Liver (tissue), 9 donors: ENCODE measurements around the gene FBRS. TPM values are rescaled to one million over a fixed set of nuclear protein-coding genes. Genes with fewer than 3 reads are reported as not detected.
"Not testable (repeated sequence)": the region's sequence is repeated elsewhere in the genome, so short reads cannot be mapped to it uniquely, and the experiment has no call there.

ENCODE experiments used
- DNase-seq: peaks from one replicate; pipeline ENCODE4 v3.0.0-alpha.2; 2017; ENCODE audit warnings: low spot score
- H3K27ac ChIP-seq, 2 donors: one replicate each; pipeline ENCODE4 v1.7.0; 2013; ENCODE audit warnings: inconsistent platforms in 2 of 2, low read length in 2 of 2, control low read depth in 1 of 2, low read depth in 1 of 2, mild to moderate bottlenecking in 1 of 2
- H3K27me3 ChIP-seq, 4 donors: one replicate each; pipeline versions ENCODE4 v1.6.1 to v1.7.0; 2013; ENCODE audit warnings: low read length in 3 of 4, inconsistent platforms in 1 of 4, mild to moderate bottlenecking in 1 of 4, moderate library complexity in 1 of 4; ENCODE audit not compliant: control insufficient read depth in 4 of 4, insufficient read depth in 4 of 4
- H3K36me3 ChIP-seq, 4 donors: one replicate each; pipeline versions ENCODE4 v1.6.1 to v1.7.0; 2013; ENCODE audit warnings: low read length in 3 of 4, mild to moderate bottlenecking in 3 of 4, low read depth in 1 of 4, moderate library complexity in 1 of 4; ENCODE audit not compliant: control insufficient read depth in 4 of 4, insufficient read depth in 3 of 4
- H3K4me1 ChIP-seq, 4 donors: one replicate each; pipeline versions ENCODE4 v1.6.1 to v1.7.0; 2013; ENCODE audit warnings: low read length in 3 of 4, mild to moderate bottlenecking in 3 of 4, moderate library complexity in 1 of 4; ENCODE audit not compliant: control insufficient read depth in 4 of 4, insufficient read depth in 4 of 4
- H3K4me3 ChIP-seq, 3 donors: one replicate each; pipeline versions ENCODE4 v1.6.1 to v1.7.0; 2013; ENCODE audit warnings: low read length in 3 of 3, control low read depth in 1 of 3, low read depth in 1 of 3, mild to moderate bottlenecking in 1 of 3
- H3K9ac ChIP-seq, 2 donors: one replicate each; pipeline ENCODE4 v1.7.0; 2013; ENCODE audit warnings: low read length in 2 of 2, mild to moderate bottlenecking in 2 of 2, moderate library complexity in 2 of 2, control low read depth in 1 of 2, low read depth in 1 of 2
- H3K9me3 ChIP-seq, 4 donors: one replicate each; pipeline versions ENCODE4 v1.6.1 to v1.7.0; 2013; ENCODE audit warnings: low read length in 3 of 4; ENCODE audit not compliant: control insufficient read depth in 4 of 4
- ATF3 ChIP-seq: IDR thresholded peaks from 2 replicates; pipeline ENCODE4 v1.6.1; 2016; ENCODE audit warnings: antibody characterized with exemption
- FOXA1 ChIP-seq: IDR thresholded peaks from 2 replicates; pipeline ENCODE4 v1.6.1; 2016; ENCODE audit warnings: antibody characterized with exemption
- FOXA2 ChIP-seq: IDR thresholded peaks from 2 replicates; pipeline ENCODE4 v1.6.1; 2016; ENCODE audit warnings: antibody characterized with exemption
- GABPA ChIP-seq, 2 donors: IDR thresholded peaks in 1 of 2; conservative IDR thresholded peaks in 1 of 2; 2 replicates each; pipeline ENCODE4 v1.6.1; 2016; ENCODE audit warnings: antibody characterized with exemption in 2 of 2, mild to moderate bottlenecking in 1 of 2, moderate library complexity in 1 of 2
- HNF4A ChIP-seq, 2 donors: conservative IDR thresholded peaks; 2 replicates each; pipeline ENCODE4 v1.6.1; 2016; ENCODE audit warnings: antibody characterized with exemption in 2 of 2, mild to moderate bottlenecking in 2 of 2
- HNF4G ChIP-seq: IDR thresholded peaks from 2 replicates; pipeline ENCODE4 v1.6.1; 2016; ENCODE audit warnings: antibody characterized with exemption
- JUND ChIP-seq, 2 donors: IDR thresholded peaks; 2 replicates each; pipeline ENCODE4 v1.6.1; 2016; ENCODE audit warnings: antibody characterized with exemption in 2 of 2
- RAD21 ChIP-seq, 2 donors: IDR thresholded peaks; 2 replicates each; pipeline ENCODE4 v1.6.1; 2016; ENCODE audit warnings: antibody characterized with exemption in 2 of 2, mild to moderate bottlenecking in 2 of 2
- REST ChIP-seq: IDR thresholded peaks from 2 replicates; pipeline ENCODE4 v1.6.1; 2016; ENCODE audit warnings: antibody characterized with exemption, mild to moderate bottlenecking
- RXRA ChIP-seq, 2 donors: IDR thresholded peaks; 2 replicates each; pipeline ENCODE4 v1.6.1; 2017 to 2018; ENCODE audit warnings: antibody characterized with exemption in 2 of 2, mild to moderate bottlenecking in 1 of 2
- WGBS: extraction: QIAGEN DNeasy Blood & Tissue Kit; methylation state at CpG from one replicate; pipeline ENCODE4 v1.1.7; 2013; 5-methylcytosine and 5-hydroxymethylcytosine counted together
- polyA plus RNA-seq, 2 donors: library from polyadenylated mRNA; stranded (reverse) in 1 of 2; unstranded in 1 of 2; fragments of 200-250 nt in 1 of 2; fragments of >200 nt in 1 of 2; fragmentation: Nextera tagmentation in 1 of 2; extraction: Ambion mirVana in 1 of 2; gene quantifications; one replicate each; pipeline versions ENCODE4 v1.2.1 to v1.2.3, GENCODE V29; 2013 to 2015
- total RNA-seq, 2 donors: library from RNA; depleted of rRNA; stranded (reverse); fragments of >200 nt; gene quantifications; one replicate each; pipeline ENCODE4 v1.2.3, GENCODE V29; 2014
- donor health status: healthy.
- donor health status: healthy.
- donor health status: healthy.
- donor health status: healthy.
- donor health status: healthy.

Gene FBRS
- total and polyA plus RNA-seq, 4 donors: 4.1 to 15.5 (median 11.2) TPM

- TF ChIP-seq FOXA1 (no peak), JUND (IDR thresholded peaks at IDR 0.05) (no peak), GABPA (IDR thresholded peaks at IDR 0.05 in 1 of 2, conservative IDR thresholded peaks at IDR 0.05 in 1 of 2) (no peak), RXRA (IDR thresholded peaks at IDR 0.05) (no peak), HNF4A (conservative IDR thresholded peaks at IDR 0.05) (no peak), REST (no peak), RAD21 (IDR thresholded peaks at IDR 0.05) (no peak), ATF3 (no peak), FOXA2 (no peak)
- DNase-seq: no peak
- peaks cover 0 to 5% (median 5%) of the 10 kb centered on the region in 4 donors for H3K4me1 ChIP-seq
- no peaks in the 10 kb centered on the region for H3K36me3 ChIP-seq
- no peak overlapping the region for H3K27ac ChIP-seq
- H3K9ac ChIP-seq: no peak overlapping the region
- H3K9me3 ChIP-seq: no peaks in the 10 kb centered on the region
- H3K4me3 ChIP-seq: no peak overlapping the region
- no peaks in the 10 kb centered on the region for H3K27me3 ChIP-seq
- 83% methylated on average over 10 of the region's 10 CpGs for WGBS
These were observed 34.3 kb downstream of the FBRS start for GRCh38 chr16:30692396-30693064.

DNA sequence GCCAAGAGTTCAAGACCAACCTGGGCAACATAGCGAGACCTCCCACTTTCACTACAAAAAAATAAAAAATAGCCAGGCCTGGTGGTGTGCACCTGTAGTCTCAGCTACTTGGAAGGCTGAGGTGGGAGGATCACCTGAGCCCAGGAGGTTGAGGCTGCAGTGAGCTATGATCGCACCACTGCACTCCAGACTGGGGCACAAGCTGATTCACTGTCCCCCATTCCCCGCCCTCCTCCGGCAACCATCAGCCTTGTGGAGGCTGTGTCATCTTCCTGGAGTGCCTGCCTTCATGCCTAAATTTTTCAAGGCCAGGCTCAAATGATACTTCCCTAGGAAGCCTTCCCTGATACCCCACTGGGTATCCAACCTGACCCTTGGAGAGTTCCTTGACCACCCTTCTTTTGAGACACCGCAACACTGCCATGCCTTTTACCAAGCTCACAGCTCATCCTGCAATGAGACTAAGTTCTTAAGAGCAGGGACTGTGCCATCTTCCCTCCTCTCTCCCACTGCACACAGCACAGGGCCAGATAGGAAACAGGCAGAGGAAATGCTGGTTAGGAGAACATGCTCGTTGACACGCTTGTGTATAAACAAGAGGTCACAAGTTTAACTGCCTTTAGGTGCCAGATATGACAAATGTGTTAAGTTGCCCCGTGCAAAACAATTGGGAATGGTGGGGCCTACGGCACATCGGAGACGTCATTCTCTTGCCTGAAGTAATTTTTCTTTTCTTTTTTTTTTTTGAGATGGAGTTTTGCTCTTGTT is 36.9 kb downstream of the FBRS start:
- 70% methylated on average over 11 of the region's 11 CpGs for WGBS
- Histone ChIP-seq H3K36me3 (no peaks in the 10 kb centered on the region), H3K9ac (no peak overlapping the region), H3K9me3 (no peaks in the 10 kb centered on the region), H3K27me3 (no peaks in the 10 kb centered on the region), H3K27ac (no peak overlapping the region), H3K4me1 (peaks cover 0 to 18% (median 14%) of the 10 kb centered on the region in 4 donors), H3K4me3 (no peak overlapping the region)
- no peak for DNase-seq
- TF ChIP-seq HNF4G: no peak
- TF ChIP-seq FOXA2: no peak

DNA sequence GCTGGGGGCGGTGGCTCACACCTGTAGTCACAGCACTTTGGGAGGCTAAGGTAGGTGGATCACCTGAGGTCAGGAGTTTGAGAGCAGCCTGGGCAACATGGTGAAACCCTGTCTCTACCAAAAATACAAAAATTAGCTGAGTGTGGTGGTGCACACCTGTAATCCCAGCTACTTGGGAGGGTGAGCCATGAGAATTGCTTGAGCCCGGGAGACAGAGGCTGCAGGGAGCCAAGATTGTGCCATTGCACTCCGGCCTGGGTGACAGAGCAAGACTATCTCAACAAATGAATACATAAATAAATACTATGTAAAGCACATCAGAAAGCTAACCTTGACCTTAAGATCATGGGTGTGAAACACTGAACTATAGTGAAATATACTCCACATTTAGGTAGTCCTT is 38.4 kb downstream of the FBRS start:
- 97% methylated on average over 3 of the region's 3 CpGs for WGBS
- H3K9ac ChIP-seq: not testable (repeated sequence)

More for the DNA sequence above, 38.4 kb downstream of the FBRS start:
- H3K9me3 ChIP-seq, H3K27ac ChIP-seq, DNase-seq, H3K4me3 ChIP-seq, H3K27me3 ChIP-seq: not testable (repeated sequence)
- peaks cover 0 to 24% (median 21%) of the 10 kb centered on the region in 4 donors for H3K4me1 ChIP-seq
- peaks cover 3 to 11% (median 7%) of the 10 kb centered on the region in 4 donors for H3K36me3 ChIP-seq
